ENCODE measurements around the gene LINC01488. TPM values are rescaled to one million over a fixed set of nuclear protein-coding genes. Genes with fewer than 3 reads are reported as not detected.

LINC01488 gene
- total RNA-seq, 2 experiments from 2014 or later = not detected

- Mint-ChIP-seq H3K27me3 (peaks cover 14% of the 10 kb centered on the region), H3K27ac (no peak overlapping the region), H3K9me3 (peaks cover 9% of the 10 kb centered on the region), H3K36me3 (ENCODE audit: low read depth) (no peaks in the 10 kb centered on the region), H3K4me3 (no peak overlapping the region), H3K4me1 (ENCODE audit: low read depth) (no peaks in the 10 kb centered on the region)
- ATAC-seq (ENCODE audit: poor library complexity) (no peak), DNase-seq (no peak)
- Histone ChIP-seq H3K36me3 (ENCODE audit: insufficient read depth, low read length) (no peaks in the 10 kb centered on the region), H3K4me3 (ENCODE audit: low read length) (no peak overlapping the region), H3K9me3 (ENCODE audit: control insufficient read depth in 1 of 2, insufficient read depth in 1 of 2, low read length in 2 of 2) (peaks cover 0 to 18% of the 10 kb centered on the region in 2 experiments), H3K27ac (ENCODE audit: low read depth in 1 of 2, low read length in 2 of 2) (no peak overlapping the region), H3K27me3 (ENCODE audit: control insufficient read depth in 1 of 2, insufficient read depth in 2 of 2, low read length in 2 of 2) (no peaks in the 10 kb centered on the region), H3K4me1 (ENCODE audit: insufficient read depth, low read length) (no peaks in the 10 kb centered on the region)
- ChIA-PET POLR2A (no interaction called here), CTCF (no interaction called here)
- intact Hi-C loops (cut with DNase I, micrococcal nuclease) = no loop called here
- no peak for TF ChIP-seq CTCF (IDR thresholded peaks at IDR 0.05)
Measured at GRCh38 chr11:69515271-69516245, 34.1 kb downstream of the LINC01488 start.

- ChIA-PET CTCF (no interaction called here), POLR2A (no interaction called here)
- intact Hi-C loops (cut with DNase I, micrococcal nuclease) = no loop called here
- DNase-seq (no peak), ATAC-seq (ENCODE audit: poor library complexity) (no peak)
- Mint-ChIP-seq H3K4me1 (ENCODE audit: low read depth) (no peaks in the 10 kb centered on the region), H3K4me3 (no peak overlapping the region), H3K9me3 (peaks cover 9% of the 10 kb centered on the region), H3K27ac (no peak overlapping the region), H3K36me3 (ENCODE audit: low read depth) (no peaks in the 10 kb centered on the region), H3K27me3 (peaks cover 14% of the 10 kb centered on the region)
- no peak overlapping the region for H3K4me3 ChIP-seq (ENCODE audit: low read length)
- H3K27ac ChIP-seq (ENCODE audit: low read depth in 1 of 2, low read length in 2 of 2) = no peak overlapping the region
- no peaks in the 10 kb centered on the region for H3K4me1 ChIP-seq (ENCODE audit: insufficient read depth, low read length)
- H3K27me3 ChIP-seq (ENCODE audit: control insufficient read depth in 1 of 2, insufficient read depth in 2 of 2, low read length in 2 of 2) = no peaks in the 10 kb centered on the region
- no peaks in the 10 kb centered on the region for H3K36me3 ChIP-seq (ENCODE audit: insufficient read depth, low read length)
- peaks cover 0 to 18% of the 10 kb centered on the region in 2 experiments for H3K9me3 ChIP-seq (ENCODE audit: control insufficient read depth in 1 of 2, insufficient read depth in 1 of 2, low read length in 2 of 2)
- no peak for TF ChIP-seq CTCF (IDR thresholded peaks at IDR 0.05)
Measured at GRCh38 chr11:69516526-69516925, 35.1 kb downstream of the LINC01488 start.

- no peak overlapping the region for H3K4me3 Mint-ChIP-seq
- no peaks in the 10 kb centered on the region for H3K36me3 ChIP-seq (ENCODE audit: insufficient read depth, low read length)
- no peak for ATAC-seq (ENCODE audit: poor library complexity)
- no peak overlapping the region for H3K4me3 ChIP-seq (ENCODE audit: low read length)
- DNase-seq = no peak
- intact Hi-C loops (cut with DNase I, micrococcal nuclease) = no loop called here
- no peak for TF ChIP-seq CTCF (IDR thresholded peaks at IDR 0.05)
- ChIA-PET CTCF (no interaction called here), POLR2A (no interaction called here)
- peaks cover 14% of the 10 kb centered on the region for H3K27me3 Mint-ChIP-seq
- no peaks in the 10 kb centered on the region for H3K4me1 ChIP-seq (ENCODE audit: insufficient read depth, low read length)
- H3K4me1 Mint-ChIP-seq (ENCODE audit: low read depth) = no peaks in the 10 kb centered on the region
- H3K9me3 ChIP-seq (ENCODE audit: control insufficient read depth in 1 of 2, insufficient read depth in 1 of 2, low read length in 2 of 2) = peaks cover 0 to 18% of the 10 kb centered on the region in 2 experiments
- no peaks in the 10 kb centered on the region for H3K36me3 Mint-ChIP-seq (ENCODE audit: low read depth)
- no peak overlapping the region for H3K27ac Mint-ChIP-seq
- H3K27me3 ChIP-seq (ENCODE audit: control insufficient read depth in 1 of 2, insufficient read depth in 2 of 2, low read length in 2 of 2) = no peaks in the 10 kb centered on the region
- H3K27ac ChIP-seq (ENCODE audit: low read depth in 1 of 2, low read length in 2 of 2) = no peak overlapping the region
- H3K9me3 Mint-ChIP-seq = peaks cover 9% of the 10 kb centered on the region
Measured at GRCh38 chr11:69518081-69518950, 36.9 kb downstream of the LINC01488 start.

Data from CD4-positive, alpha-beta T cell (primary cell).